ENCODE data around the gene PIP5K1B. TPM values are rescaled to one million over a fixed set of nuclear protein-coding genes. Genes with fewer than 3 reads are reported as not detected.

The PIP5K1B gene
- total and polyA plus RNA-seq, 2 donors (not counting 1 experiment from before 2014, with no cell fraction given): 11.8 to 24.1 TPM

DNA sequence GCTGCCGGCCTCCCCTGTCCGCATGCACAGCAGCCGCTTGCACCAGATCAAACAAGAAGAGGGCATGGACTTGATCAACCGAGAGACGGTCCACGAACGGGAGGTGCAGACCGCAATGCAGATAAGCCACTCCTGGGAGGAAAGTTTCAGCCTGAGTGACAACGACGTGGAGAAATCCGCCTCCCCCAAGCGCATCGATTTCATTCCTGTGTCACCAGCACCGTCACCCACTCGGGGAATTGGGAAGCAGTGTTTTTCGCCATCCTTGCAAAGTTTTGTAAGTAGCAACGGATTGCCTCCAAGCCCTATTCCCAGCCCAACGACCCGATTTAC lies 75.3 kb downstream of the PIP5K1B start:
- CTCF ChIA-PET: interaction anchor here (0.9 to 2.4 kb wide), 13 partner anchors 12 to 255 kb away, joined by 3 to 13 read pairs (median 4); partner anchors contain the start of genes FXN and PIP5K1B
- Histone ChIP-seq H3K4me2 (replicated peaks; ENCODE audit: low read depth, low read length, poor library complexity, severe bottlenecking) (peak overlapping the region; percentile 77), H2AFZ (ENCODE audit: insufficient read depth, low read depth, low read length, poor library complexity, severe bottlenecking) (peak overlapping the region; percentile 93), H3K9ac (ENCODE audit: low read length) (peak overlapping the region; percentile 86), H3K4me3 (ENCODE audit: control extremely low read depth in 1 of 5, extremely low read depth in 1 of 5, insufficient read depth in 1 of 5, low read depth in 2 of 5, low read length in 4 of 5) (peak overlapping the region; percentile 61 to 92 (median 87)), H3K79me2 (ENCODE audit: control insufficient read depth, insufficient read depth, low read length) (peaks cover 62% of the 10 kb centered on the region), H3K4me1 (ENCODE audit: control insufficient read depth in 2 of 2, insufficient read depth in 2 of 2, low read length in 2 of 2) (peaks cover 29 to 45% of the 10 kb centered on the region in 2 donors), H3K36me3 (replicated peaks in 1 of 2; ENCODE audit: control extremely low read depth in 1 of 2, control insufficient read depth in 1 of 2, extremely low read depth in 1 of 2, insufficient read depth in 2 of 2, low read length in 1 of 2) (peaks cover 0 to 3% of the 10 kb centered on the region in 2 experiments), H4K20me1 (ENCODE audit: control insufficient read depth, insufficient read depth, low read length, poor library complexity, severe bottlenecking) (peaks cover 39% of the 10 kb centered on the region), H3K27ac (ENCODE audit: low read length in 2 of 2) (peak overlapping the region; percentile 91 to 95), H3K27me3 (replicated peaks in 1 of 4; ENCODE audit: control extremely low read depth in 1 of 4, control insufficient read depth in 3 of 4, insufficient read depth in 4 of 4, low read length in 3 of 4) (no peaks in the 10 kb centered on the region), H3K9me3 (ENCODE audit: control extremely low read depth in 1 of 3, control insufficient read depth in 2 of 3, insufficient read depth in 1 of 3, low read length in 2 of 3) (no peaks in the 10 kb centered on the region)
- H3K4me3 Mint-ChIP-seq: no peak overlapping the region
- DNase-seq: no peak
- 2% methylated on average over 13 of the region's 19 CpGs for WGBS (ENCODE audit: insufficient coverage)
- POLR2A ChIA-PET: interaction anchor here (0.6 kb wide), 1 partner anchor 176 kb away, joined by 3 read pairs; no protein-coding TSS in a partner anchor
- intact Hi-C loops (cut with micrococcal nuclease): loop anchor here (1.0 to 5.0 kb wide), 3 partner anchors 14 to 196 kb away; no protein-coding TSS in a partner anchor
- no peak overlapping the region for H3K27ac Mint-ChIP-seq
- H3K9me3 Mint-ChIP-seq (ENCODE audit: insufficient read depth): no peaks in the 10 kb centered on the region
- H3K27me3 Mint-ChIP-seq: no peaks in the 10 kb centered on the region
- TF ChIP-seq EZH2 (IDR thresholded peaks at IDR 0.05; ENCODE audit: borderline replicate concordance, insufficient read depth, low read depth, low read length, poor library complexity, severe bottlenecking): no peak
- H3K4me1 Mint-ChIP-seq: peaks cover 7% of the 10 kb centered on the region
- ATAC-seq (ENCODE audit: low read depth): no peak

DNA sequence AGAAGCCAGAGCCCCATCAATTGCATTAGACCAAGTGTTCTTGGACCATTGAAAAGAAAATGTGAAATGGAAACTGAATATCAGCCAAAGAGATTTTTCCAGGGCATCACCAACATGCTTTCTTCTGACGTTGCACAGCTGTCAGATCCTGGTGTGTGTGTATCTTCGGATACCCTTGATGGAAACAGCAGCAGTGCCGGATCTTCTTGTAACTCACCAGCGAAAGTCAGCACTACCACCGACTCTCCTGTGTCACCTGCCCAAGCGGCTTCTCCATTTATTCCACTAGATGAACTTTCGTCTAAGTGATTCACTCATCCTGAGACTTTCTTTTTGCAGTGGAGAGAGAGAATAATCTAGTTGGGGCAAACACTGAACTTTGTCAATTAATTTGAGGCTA lies 75.7 kb downstream of the PIP5K1B start:
- H2AFZ ChIP-seq (ENCODE audit: insufficient read depth, low read depth, low read length, poor library complexity, severe bottlenecking): peak overlapping the region; percentile 93
- H3K4me3 ChIP-seq (ENCODE audit: control extremely low read depth in 1 of 5, extremely low read depth in 1 of 5, insufficient read depth in 1 of 5, low read depth in 2 of 5, low read length in 4 of 5): peak overlapping the region; percentile 61 to 92 (median 87)
- POLR2A ChIA-PET: no interaction called here
- peak overlapping the region in 1 of 2 donors; percentile 95 for H3K27ac ChIP-seq (ENCODE audit: low read length in 2 of 2)
- intact Hi-C loops (cut with micrococcal nuclease): loop anchor here (1.0 to 5.0 kb wide), 3 partner anchors 14 to 196 kb away; no protein-coding TSS in a partner anchor
- H3K4me3 Mint-ChIP-seq: no peak overlapping the region
- no peak for ATAC-seq (ENCODE audit: low read depth)
- H3K27ac Mint-ChIP-seq: no peak overlapping the region
- H3K9me3 ChIP-seq (ENCODE audit: control extremely low read depth in 1 of 3, control insufficient read depth in 2 of 3, insufficient read depth in 1 of 3, low read length in 2 of 3): no peaks in the 10 kb centered on the region
- peaks cover 11% of the 10 kb centered on the region for H3K4me1 Mint-ChIP-seq
- CTCF ChIA-PET: interaction anchor here (0.6 to 2.4 kb wide), 6 partner anchors 29 to 255 kb away, joined by 3 to 13 read pairs (median 4); partner anchors contain the start of gene FXN
- H4K20me1 ChIP-seq (ENCODE audit: control insufficient read depth, insufficient read depth, low read length, poor library complexity, severe bottlenecking): peaks cover 39% of the 10 kb centered on the region
- TF ChIP-seq EZH2 (IDR thresholded peaks at IDR 0.05; ENCODE audit: borderline replicate concordance, insufficient read depth, low read depth, low read length, poor library complexity, severe bottlenecking): no peak
- TF ChIP-seq, protein P1, sequence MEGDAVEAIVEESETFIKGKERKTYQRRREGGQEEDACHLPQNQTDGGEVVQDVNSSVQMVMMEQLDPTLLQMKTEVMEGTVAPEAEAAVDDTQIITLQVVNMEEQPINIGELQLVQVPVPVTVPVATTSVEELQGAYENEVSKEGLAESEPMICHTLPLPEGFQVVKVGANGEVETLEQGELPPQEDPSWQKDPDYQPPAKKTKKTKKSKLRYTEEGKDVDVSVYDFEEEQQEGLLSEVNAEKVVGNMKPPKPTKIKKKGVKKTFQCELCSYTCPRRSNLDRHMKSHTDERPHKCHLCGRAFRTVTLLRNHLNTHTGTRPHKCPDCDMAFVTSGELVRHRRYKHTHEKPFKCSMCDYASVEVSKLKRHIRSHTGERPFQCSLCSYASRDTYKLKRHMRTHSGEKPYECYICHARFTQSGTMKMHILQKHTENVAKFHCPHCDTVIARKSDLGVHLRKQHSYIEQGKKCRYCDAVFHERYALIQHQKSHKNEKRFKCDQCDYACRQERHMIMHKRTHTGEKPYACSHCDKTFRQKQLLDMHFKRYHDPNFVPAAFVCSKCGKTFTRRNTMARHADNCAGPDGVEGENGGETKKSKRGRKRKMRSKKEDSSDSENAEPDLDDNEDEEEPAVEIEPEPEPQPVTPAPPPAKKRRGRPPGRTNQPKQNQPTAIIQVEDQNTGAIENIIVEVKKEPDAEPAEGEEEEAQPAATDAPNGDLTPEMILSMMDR (IDR thresholded peaks at IDR 0.05): no peak
- peak overlapping the region; percentile 77 for H3K4me2 ChIP-seq (replicated peaks; ENCODE audit: low read depth, low read length, poor library complexity, severe bottlenecking)
- 21% methylated on average over 3 of the region's 7 CpGs for WGBS (ENCODE audit: insufficient coverage)
- H3K9ac ChIP-seq (ENCODE audit: low read length): peak overlapping the region; percentile 86
- H3K27me3 ChIP-seq (replicated peaks in 1 of 4; ENCODE audit: control extremely low read depth in 1 of 4, control insufficient read depth in 3 of 4, insufficient read depth in 4 of 4, low read length in 3 of 4): no peaks in the 10 kb centered on the region
- H3K9me3 Mint-ChIP-seq (ENCODE audit: insufficient read depth): no peaks in the 10 kb centered on the region
- DNase-seq: no peak
- peaks cover 0 to 3% of the 10 kb centered on the region in 2 experiments for H3K36me3 ChIP-seq (replicated peaks in 1 of 2; ENCODE audit: control extremely low read depth in 1 of 2, control insufficient read depth in 1 of 2, extremely low read depth in 1 of 2, insufficient read depth in 2 of 2, low read length in 1 of 2)
- H3K79me2 ChIP-seq (ENCODE audit: control insufficient read depth, insufficient read depth, low read length): peaks cover 58% of the 10 kb centered on the region
- H3K4me1 ChIP-seq (ENCODE audit: control insufficient read depth in 2 of 2, insufficient read depth in 2 of 2, low read length in 2 of 2): peaks cover 29 to 45% of the 10 kb centered on the region in 2 donors
- no peaks in the 10 kb centered on the region for H3K27me3 Mint-ChIP-seq

Data from B cell (primary cell).